ENCODE results near the gene PTTG1IP. TPM values are rescaled to one million over a fixed set of nuclear protein-coding genes. Genes with fewer than 3 reads are reported as not detected.
A peak's percentile ranks its signal among the peaks of the same experiment; 100 is the strongest.

Gene PTTG1IP
- total RNA-seq, 6 donors from 2014 or later = 150 to 316 (median 247) TPM

GRCh38 chr21:44876849-44877575, 3.5 kb upstream of the PTTG1IP start:
- no peaks in the 10 kb centered on the region for H3K27me3 ChIP-seq
- WGBS, 2 donors = 94% methylated on average over 12 of the region's 12 CpGs
- H3K4me3 ChIP-seq = no peak overlapping the region
- H3K4me1 ChIP-seq = peaks cover 32 to 71% (median 51%) of the 10 kb centered on the region in 4 donors
- H3K36me3 ChIP-seq = no peaks in the 10 kb centered on the region
- DNase-seq = no peak
- no peak for ATAC-seq (ENCODE audit: low FRiP score in 2 of 2)
- H3K27ac ChIP-seq = peak overlapping the region in 2 of 4 donors; percentile 2 to 66
- no peaks in the 10 kb centered on the region for H3K9me3 ChIP-seq
- TF ChIP-seq EP300 (IDR thresholded peaks at IDR 0.05) = no peak
- TF ChIP-seq POLR2AphosphoS5 (IDR thresholded peaks at IDR 0.05) = no peak
- TF ChIP-seq POLR2A (IDR thresholded peaks at IDR 0.05) = no peak
- no peak for TF ChIP-seq CTCF (IDR thresholded peaks at IDR 0.05)

- ATAC-seq (ENCODE audit: low FRiP score in 2 of 2) (no peak), DNase-seq (no peak)
- TF ChIP-seq CTCF (IDR thresholded peaks at IDR 0.05) = peak in 1 of 6 experiments; percentile 11
- no peak for TF ChIP-seq EP300 (IDR thresholded peaks at IDR 0.05)
- TF ChIP-seq POLR2AphosphoS5 (IDR thresholded peaks at IDR 0.05) = no peak
- TF ChIP-seq POLR2A (IDR thresholded peaks at IDR 0.05) = no peak
- Histone ChIP-seq H3K27me3 (no peaks in the 10 kb centered on the region), H3K27ac (peak overlapping the region; percentile 93 to 98 (median 98)), H3K4me1 (peaks cover 34 to 72% (median 51%) of the 10 kb centered on the region in 4 donors), H3K36me3 (no peaks in the 10 kb centered on the region), H3K9me3 (no peaks in the 10 kb centered on the region), H3K4me3 (peak overlapping the region in 3 of 4 donors; percentile 86 to 97 (median 93))
- 12 to 17% methylated on average over 6 of the region's 6 CpGs for WGBS, 2 donors
These were observed 1.8 kb upstream of the PTTG1IP start for GRCh38 chr21:44875316-44875700.

GRCh38 chr21:44874497-44875315, 1.2 kb upstream of the PTTG1IP start:
- peak overlapping the region; percentile 48 to 97 (median 90) for H3K4me3 ChIP-seq
- ATAC-seq (ENCODE audit: low FRiP score in 2 of 2) (peak; percentile 47 to 53), DNase-seq (peak; percentile 78 to 89)
- H3K27me3 ChIP-seq = no peaks in the 10 kb centered on the region
- H3K36me3 ChIP-seq = no peaks in the 10 kb centered on the region
- WGBS, 2 donors = 2 to 4% methylated on average over 32 to 47 of the region's 49 CpGs
- H3K9me3 ChIP-seq = no peaks in the 10 kb centered on the region
- no peak for TF ChIP-seq CTCF (IDR thresholded peaks at IDR 0.05)
- peak in 2 of 4 donors; percentile 69 to 87 for TF ChIP-seq EP300 (IDR thresholded peaks at IDR 0.05)
- TF ChIP-seq POLR2AphosphoS5 (IDR thresholded peaks at IDR 0.05) = peak; percentile 83 to 87
- TF ChIP-seq POLR2A (IDR thresholded peaks at IDR 0.05) = peak in 2 of 4 donors; percentile 28 to 47
- peak overlapping the region; percentile 93 to 98 (median 98) for H3K27ac ChIP-seq
- peaks cover 34 to 72% (median 51%) of the 10 kb centered on the region in 4 donors for H3K4me1 ChIP-seq

- 1 to 2% methylated on average over 18 to 20 of the region's 20 CpGs for WGBS, 2 donors
- peaks cover 35 to 72% (median 52%) of the 10 kb centered on the region in 4 donors for H3K4me1 ChIP-seq
- DNase-seq = no peak
These were observed 678 bp upstream of the PTTG1IP start for GRCh38 chr21:44874240-44874496.

More at GRCh38 chr21:44874240-44874496, 678 bp upstream of the PTTG1IP start:
- Histone ChIP-seq H3K4me3 (peak overlapping the region; percentile 48 to 97 (median 90)), H3K9me3 (no peaks in the 10 kb centered on the region), H3K27me3 (no peaks in the 10 kb centered on the region), H3K36me3 (no peaks in the 10 kb centered on the region), H3K27ac (peak overlapping the region; percentile 93 to 98 (median 98))
- no peak for ATAC-seq (ENCODE audit: low FRiP score in 2 of 2)
- TF ChIP-seq CTCF (IDR thresholded peaks at IDR 0.05) = peak in 1 of 6 experiments; percentile 27
- TF ChIP-seq POLR2A (IDR thresholded peaks at IDR 0.05) = no peak

Measured in upper lobe of left lung (tissue), 6 donors.